ENCODE results near the gene LRRTM2.

LRRTM2 gene

GRCh38 chr5:138874771-138875551 is at the start of gene LRRTM2:
Gene LRRTM2, minus strand, starts transcription at chr5:138875335. Its CDS starts 424 bp downstream, at chr5:138874911.
- DNase-seq (ENCODE audit: low read depth): peak; percentile 93

- no peak for DNase-seq (ENCODE audit: low read depth)
These were observed 47.4 kb upstream of the LRRTM2 start for GRCh38 chr5:138922494-138922893.

GRCh38 chr5:138921362-138921761 is 46.2 kb upstream of the LRRTM2 start:
- DNase-seq (ENCODE audit: low read depth): peak; percentile 41

GRCh38 chr5:138920181-138920580 is 45.0 kb upstream of the LRRTM2 start:
- DNase-seq (ENCODE audit: low read depth): no peak

- no peak for DNase-seq (ENCODE audit: low read depth)
These were observed 43.6 kb upstream of the LRRTM2 start for GRCh38 chr5:138918686-138919085.

- no peak for DNase-seq (ENCODE audit: low read depth)
These were observed 39.2 kb upstream of the LRRTM2 start for GRCh38 chr5:138914338-138914737.

GRCh38 chr5:138913773-138914172 is 38.6 kb upstream of the LRRTM2 start:
- DNase-seq (ENCODE audit: low read depth): no peak

- DNase-seq (ENCODE audit: low read depth): no peak
These were observed 37.0 kb upstream of the LRRTM2 start for GRCh38 chr5:138912093-138912492.

- DNase-seq (ENCODE audit: low read depth): no peak
These were observed 36.3 kb upstream of the LRRTM2 start for GRCh38 chr5:138911441-138911840.

GRCh38 chr5:138910546-138911185 is 35.5 kb upstream of the LRRTM2 start:
- peak; percentile 61 for DNase-seq (ENCODE audit: low read depth)

GRCh38 chr5:138909734-138910133 is 34.6 kb upstream of the LRRTM2 start:
- no peak for DNase-seq (ENCODE audit: low read depth)

GRCh38 chr5:138905541-138905940 is 30.4 kb upstream of the LRRTM2 start:
- DNase-seq (ENCODE audit: low read depth): peak; percentile 85

GRCh38 chr5:138903130-138903775 is 28.1 kb upstream of the LRRTM2 start:
- DNase-seq (ENCODE audit: low read depth): peak; percentile 89

GRCh38 chr5:138901716-138902115 is 26.6 kb upstream of the LRRTM2 start:
- DNase-seq (ENCODE audit: low read depth): no peak

GRCh38 chr5:138900281-138900965 is 25.3 kb upstream of the LRRTM2 start:
- peak; percentile 88 for DNase-seq (ENCODE audit: low read depth)

GRCh38 chr5:138898742-138899141 is 23.6 kb upstream of the LRRTM2 start:
- DNase-seq (ENCODE audit: low read depth): no peak

GRCh38 chr5:138898299-138898698 is 23.2 kb upstream of the LRRTM2 start:
- no peak for DNase-seq (ENCODE audit: low read depth)

- DNase-seq (ENCODE audit: low read depth): no peak
These were observed 20.8 kb upstream of the LRRTM2 start for GRCh38 chr5:138895918-138896317.

- DNase-seq (ENCODE audit: low read depth): no peak
These were observed 15.5 kb upstream of the LRRTM2 start for GRCh38 chr5:138890644-138891043.

- no peak for DNase-seq (ENCODE audit: low read depth)
These were observed 14.9 kb upstream of the LRRTM2 start for GRCh38 chr5:138889994-138890393.

GRCh38 chr5:138884554-138884953 is 9.4 kb upstream of the LRRTM2 start:
- DNase-seq (ENCODE audit: low read depth): no peak

- no peak for DNase-seq (ENCODE audit: low read depth)
These were observed 9.0 kb upstream of the LRRTM2 start for GRCh38 chr5:138884094-138884493.
